Panc1 (cell line): Measurements from ENCODE around the gene SELENOS. TPM values are rescaled to one million over a fixed set of nuclear protein-coding genes. Genes with fewer than 3 reads are reported as not detected.

ENCODE experiments used
- ATAC-seq: fragments of 200-7000 bp; cut with Tn5 transposase; 2 replicates; pipeline ENCODE4 v1.9.1; 2020; ENCODE audit warnings: mild to moderate bottlenecking, moderate library complexity
- BruUV-seq: library from RNA; stranded (reverse); fragments of 400-500 nt; replicated peaks from 2 replicates; lab custom pipeline; 2021; lab: Mats Ljungman, UMichigan
- CTCF ChIA-PET: fragments of 300-600 bp; sonication (Branson Sonifier 250); formaldehyde crosslinking; loops from one replicate; lab custom pipeline; 2022; ENCODE audit warnings: antibody characterized with exemption; lab: Charles Lee
- POLR2A ChIA-PET: fragments of 300-600 bp; sonication (Branson Sonifier 250); formaldehyde crosslinking; loops from one replicate; lab custom pipeline; 2022; ENCODE audit warnings: antibody characterized with exemption; lab: Charles Lee
- DNase-seq: peaks from one replicate; pipeline ENCODE4 v3.0.0-alpha.2; 2010; ENCODE audit warnings: low read depth, low spot score
- H3K27ac ChIP-seq: 2 replicates; pipeline ENCODE4 v1.5.1; 2011; ENCODE audit warnings: mild to moderate bottlenecking, low read length, inconsistent platforms
- H3K27me3 ChIP-seq: fragments of 200-500 bp; sonication (Bioruptor generic); 2 replicates; pipeline ENCODE4 v1.6.0; 2014; ENCODE audit warnings: low read length, inconsistent platforms; ENCODE audit not compliant: control insufficient read depth, insufficient read depth
- H3K36me3 ChIP-seq: fragments of 200-500 bp; sonication (Bioruptor generic); 2 replicates; pipeline ENCODE4 v1.5.1; 2014; ENCODE audit warnings: inconsistent platforms, mild to moderate bottlenecking, low read length, moderate library complexity; ENCODE audit not compliant: control insufficient read depth, insufficient read depth
- H3K4me1 ChIP-seq: 2 replicates; pipeline ENCODE4 v1.5.1; 2011; ENCODE audit warnings: inconsistent platforms, mild to moderate bottlenecking, low read length, moderate library complexity; ENCODE audit not compliant: control insufficient read depth, insufficient read depth
- H3K4me3 ChIP-seq, 2 experiments: 2 replicates each; pipeline ENCODE4 v1.5.1; 2011 to 2012; ENCODE audit warnings: low read depth in 2 of 2, low read length in 2 of 2, mild to moderate bottlenecking in 2 of 2, inconsistent platforms in 1 of 2, moderate library complexity in 1 of 2
- H3K9me3 ChIP-seq: fragments of 200-500 bp; sonication (Bioruptor generic); 2 replicates; pipeline ENCODE4 v1.5.1; 2014; ENCODE audit warnings: low read depth, mild to moderate bottlenecking, inconsistent platforms, low read length, moderate library complexity; ENCODE audit not compliant: control insufficient read depth, insufficient read depth
- CTCF ChIP-seq: fragments of 450-650 bp; IDR thresholded peaks from 2 replicates; pipeline ENCODE4 v1.5.1; 2017; ENCODE audit warnings: mild to moderate bottlenecking
- POLR2AphosphoS5 ChIP-seq: IDR thresholded peaks from 2 replicates; pipeline ENCODE4 v1.6.1; 2012; ENCODE audit warnings: mild to moderate bottlenecking, low read depth, low read length, moderate library complexity
- REST ChIP-seq, 2 experiments: IDR thresholded peaks; 2 replicates each; pipeline ENCODE4 v1.6.1; 2011 to 2012; ENCODE audit warnings: low read depth in 2 of 2, control low read depth in 1 of 2, low read length in 1 of 2, mild to moderate bottlenecking in 1 of 2, moderate library complexity in 1 of 2; ENCODE audit not compliant: insufficient read depth in 1 of 2
- SIN3A ChIP-seq: IDR thresholded peaks from 2 replicates; pipeline ENCODE4 v1.6.1; 2012; ENCODE audit warnings: low read depth, mild to moderate bottlenecking, low read length, moderate library complexity, borderline replicate concordance; ENCODE audit not compliant: insufficient read depth
- TCF7L2 ChIP-seq: IDR thresholded peaks from 2 replicates; pipeline ENCODE4 v1.6.1; 2011; ENCODE audit warnings: mild to moderate bottlenecking, low read depth, low read length, inconsistent platforms
- in situ Hi-C: cut with HindIII; loops from 2 replicates; pipeline ENCODE4 v1.10.0; 2016; ENCODE audit warnings: low sequenced_read_pairs, low pct_unique_long_range_greater_than_20kb
- intact Hi-C: fragments of 100-400 bp; cut with micrococcal nuclease; formaldehyde crosslinking; loops from one replicate; pipeline ENCODE4 v1.10.0; 2022; ENCODE audit not compliant: unreplicated experiment
- total RNA-seq: library from RNA; stranded (reverse); gene quantifications from one replicate; pipeline ENCODE4 v1.2.1, GENCODE V29; 2021; ENCODE audit not compliant: unreplicated experiment

SELENOS gene
- total RNA-seq, 1 experiment from 2014 or later, result 74.9 TPM

- no TSS peak for BruUV-seq
- H3K4me1 ChIP-seq, result no peaks in the 10 kb centered on the region
- H3K4me3 ChIP-seq, result no peak overlapping the region
- no peaks in the 10 kb centered on the region for H3K27me3 ChIP-seq
- in situ Hi-C loops (no loop called here), intact Hi-C loops (no loop called here)
- no peak for DNase-seq
- ATAC-seq, result no peak
- H3K9me3 ChIP-seq, result no peaks in the 10 kb centered on the region
- ChIA-PET CTCF (no interaction called here), POLR2A (no interaction called here)
- H3K27ac ChIP-seq, result no peak overlapping the region
- no peaks in the 10 kb centered on the region for H3K36me3 ChIP-seq
- no peak for TF ChIP-seq TCF7L2
- no peak for TF ChIP-seq POLR2AphosphoS5
- no peak for TF ChIP-seq SIN3A
- no peak for TF ChIP-seq CTCF
- TF ChIP-seq REST (IDR thresholded peaks at IDR 0.05; ENCODE audit: insufficient read depth in 1 of 2, low read depth in 2 of 2, low read length in 1 of 2), result no peak
Observed at GRCh38 chr15:101326026-101326315, 48.7 kb upstream of the SELENOS start.

- H3K4me1 ChIP-seq, result no peaks in the 10 kb centered on the region
- TF ChIP-seq CTCF (no peak), POLR2AphosphoS5 (no peak), TCF7L2 (no peak), REST (IDR thresholded peaks at IDR 0.05; ENCODE audit: insufficient read depth in 1 of 2, low read depth in 2 of 2, low read length in 1 of 2) (no peak), SIN3A (no peak)
- no peak overlapping the region for H3K27ac ChIP-seq
- no peak for ATAC-seq
- no peaks in the 10 kb centered on the region for H3K9me3 ChIP-seq
- POLR2A ChIA-PET, result no interaction called here
- H3K4me3 ChIP-seq, result no peak overlapping the region
- no peak for DNase-seq
- no peaks in the 10 kb centered on the region for H3K27me3 ChIP-seq
- in situ Hi-C loops (no loop called here), intact Hi-C loops (no loop called here)
- no TSS peak for BruUV-seq
- H3K36me3 ChIP-seq, result no peaks in the 10 kb centered on the region
- CTCF ChIA-PET, result no interaction called here
Observed at GRCh38 chr15:101325263-101326025, 48.2 kb upstream of the SELENOS start.
